CD1c-positive myeloid dendritic cell (primary cell): ENCODE measurements around the gene MS4A18.
"Not testable (repeated sequence)": the region's sequence is repeated elsewhere in the genome, so short reads cannot be mapped to it uniquely, and the experiment has no call there.

Experiments used
- DNase-seq: peaks from one replicate; pipeline ENCODE4 v3.0.0-alpha.2; 2016; ENCODE audit errors: extremely low spot score

MS4A18 gene

DNA sequence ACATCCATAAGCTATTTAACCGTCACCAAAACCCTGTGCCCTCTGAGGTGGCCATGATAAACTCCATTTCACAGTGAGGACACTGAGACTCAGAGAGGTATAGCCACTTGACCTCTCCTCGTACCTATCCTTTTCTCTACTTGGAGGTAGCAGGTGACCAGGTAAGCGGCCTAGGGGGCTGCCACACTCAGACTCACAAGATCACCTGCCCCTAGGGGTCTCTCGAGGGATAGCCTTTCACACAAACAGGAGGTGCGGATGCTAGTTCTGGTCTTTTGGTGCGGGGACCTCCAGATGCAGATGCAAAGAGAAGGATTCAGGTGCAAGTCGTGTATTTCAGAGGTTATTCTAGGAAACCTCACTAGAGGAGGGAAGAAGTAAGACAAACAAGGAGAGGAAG is 14.6 kb downstream of the MS4A18 start:
- no peak for DNase-seq

DNA sequence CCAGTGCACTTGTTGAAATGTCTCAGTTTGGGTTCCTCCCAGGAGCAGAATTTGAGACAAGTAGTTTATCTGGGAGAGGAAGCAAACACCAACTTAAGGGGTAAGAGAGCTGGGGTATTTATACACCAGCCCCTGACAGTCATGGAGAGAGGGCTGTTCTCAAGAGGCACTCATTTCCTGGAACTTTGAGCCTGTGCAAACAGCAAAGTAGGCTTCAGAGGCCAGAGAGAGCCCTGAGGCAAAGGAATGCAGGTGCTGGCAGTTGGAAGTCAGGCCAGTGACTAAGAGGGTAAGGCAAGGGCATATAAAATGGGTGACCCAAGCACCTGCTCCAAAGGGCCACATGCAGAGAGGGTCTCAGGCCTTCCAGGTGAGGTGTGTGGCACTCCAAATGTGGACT is 16.1 kb downstream of the MS4A18 start:
- no peak for DNase-seq

DNA sequence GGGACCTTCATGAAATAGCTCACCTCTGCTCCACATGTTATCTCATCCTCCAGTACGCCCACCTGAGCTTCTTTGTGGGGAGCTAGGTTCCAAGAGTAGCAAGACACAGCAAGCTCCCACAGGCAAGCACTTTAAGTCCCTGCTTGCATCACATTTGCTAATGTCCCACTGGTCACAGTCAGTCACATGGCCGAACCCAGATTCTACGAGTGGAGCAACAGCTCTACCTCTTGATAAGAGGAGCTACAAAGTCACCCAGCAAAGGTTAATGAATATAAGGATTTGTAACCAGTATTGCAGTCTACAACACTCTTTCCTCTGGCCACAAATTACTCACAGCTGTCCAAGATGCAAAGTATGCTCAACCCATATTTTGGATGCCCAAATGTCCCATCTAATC is 16.9 kb downstream of the MS4A18 start:
- no peak for DNase-seq

DNA sequence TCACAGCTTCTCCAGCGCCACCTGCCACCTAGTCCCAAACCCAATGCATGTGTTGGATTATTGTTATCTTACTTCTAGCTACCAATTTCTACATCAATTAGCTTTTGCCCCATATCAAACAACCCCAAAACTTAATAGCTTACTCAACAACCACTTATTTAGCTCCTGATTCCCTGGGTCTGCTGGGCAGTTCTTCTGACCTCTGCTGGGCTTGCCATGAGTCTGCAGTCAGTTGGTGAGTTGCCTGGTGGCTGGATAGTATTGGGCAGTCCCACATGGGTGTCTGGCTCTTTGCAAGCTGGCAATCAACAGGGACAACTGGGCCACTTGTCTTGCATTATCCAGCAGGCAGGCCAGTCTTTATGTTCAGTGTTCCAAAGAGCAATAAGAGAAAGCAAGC is 18.5 kb downstream of the MS4A18 start:
- DNase-seq, result no peak

DNA sequence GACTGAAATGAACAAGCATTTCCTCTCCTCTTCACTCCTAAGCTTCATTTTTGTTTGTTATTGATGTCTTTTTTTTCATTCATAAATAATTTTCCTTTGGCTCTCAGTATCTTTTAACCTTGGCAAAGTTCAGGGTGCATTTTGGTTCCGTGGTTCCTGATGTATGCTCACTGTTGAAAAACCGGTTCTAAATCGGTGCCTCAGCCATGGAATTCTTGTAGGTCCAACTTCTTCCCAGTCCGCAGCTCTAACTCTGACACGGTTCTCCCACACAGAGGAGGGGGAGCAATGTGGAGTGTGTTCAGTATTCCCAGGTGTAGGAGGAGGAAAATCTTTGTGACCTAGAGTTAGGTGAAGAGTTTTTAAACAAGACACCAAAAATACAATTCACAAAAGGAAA is 19.6 kb downstream of the MS4A18 start:
- no peak for DNase-seq

DNA sequence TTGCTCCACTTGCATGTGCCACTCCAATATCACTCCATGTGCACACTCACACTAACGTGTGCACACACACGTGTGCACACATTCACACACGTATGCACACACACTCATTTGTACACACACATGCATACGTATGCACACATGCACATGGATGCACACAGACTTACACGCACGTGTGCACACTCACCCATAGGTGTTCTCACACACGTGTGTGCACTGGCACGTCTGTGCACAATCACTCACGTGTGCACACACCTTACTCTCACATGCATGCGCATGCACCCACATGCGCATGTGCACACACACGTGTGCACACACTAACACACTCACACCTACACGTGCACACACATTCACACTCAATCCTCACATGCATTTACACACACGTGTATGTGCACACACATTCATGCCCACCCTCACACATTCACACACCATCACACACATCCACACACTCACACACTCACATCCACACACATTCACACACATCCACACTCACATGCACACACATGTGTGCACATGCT is 22.9 kb downstream of the MS4A18 start:
- DNase-seq, result no peak

DNA sequence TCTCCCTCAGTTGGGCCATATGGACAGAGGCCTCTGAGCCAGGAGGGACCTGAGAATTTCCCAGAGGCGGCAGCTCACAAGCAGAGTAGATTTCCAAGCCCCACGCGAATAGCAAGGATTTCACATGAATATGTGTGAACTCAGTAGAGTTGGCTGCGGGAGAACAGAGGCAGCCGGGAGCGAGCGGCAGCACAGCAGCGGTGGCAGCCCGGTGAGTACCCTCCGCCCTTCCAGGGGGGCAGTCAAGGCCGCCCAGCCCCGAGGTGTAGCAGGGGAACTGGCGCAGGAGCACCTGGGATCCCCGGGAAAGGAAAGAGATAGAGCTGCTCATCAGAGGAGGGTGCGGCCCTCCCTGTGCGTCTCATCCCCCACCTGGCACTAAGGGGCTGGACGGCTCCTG is 23.7 kb downstream of the MS4A18 start:
- no peak for DNase-seq

DNA sequence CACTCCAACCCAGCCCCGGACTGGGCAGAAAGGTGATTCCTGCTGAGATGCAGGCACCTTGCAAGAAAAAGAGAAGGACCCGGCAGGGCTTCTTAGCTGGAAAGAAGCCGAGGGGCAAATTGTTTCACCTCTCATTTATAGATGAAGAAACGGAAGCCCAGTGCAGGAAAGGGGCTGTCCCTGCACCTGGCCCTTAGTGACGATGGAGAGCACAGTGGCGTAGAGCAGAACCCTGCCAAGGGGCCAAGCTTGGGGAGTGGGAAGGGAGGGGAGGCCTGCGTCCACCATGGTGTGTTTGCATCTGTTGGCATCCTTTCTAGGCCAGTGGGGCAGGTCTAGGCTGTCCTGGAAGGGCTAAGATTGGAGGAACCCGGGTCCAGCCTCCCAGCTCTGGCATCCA is 24.3 kb downstream of the MS4A18 start:
- no peak for DNase-seq

DNA sequence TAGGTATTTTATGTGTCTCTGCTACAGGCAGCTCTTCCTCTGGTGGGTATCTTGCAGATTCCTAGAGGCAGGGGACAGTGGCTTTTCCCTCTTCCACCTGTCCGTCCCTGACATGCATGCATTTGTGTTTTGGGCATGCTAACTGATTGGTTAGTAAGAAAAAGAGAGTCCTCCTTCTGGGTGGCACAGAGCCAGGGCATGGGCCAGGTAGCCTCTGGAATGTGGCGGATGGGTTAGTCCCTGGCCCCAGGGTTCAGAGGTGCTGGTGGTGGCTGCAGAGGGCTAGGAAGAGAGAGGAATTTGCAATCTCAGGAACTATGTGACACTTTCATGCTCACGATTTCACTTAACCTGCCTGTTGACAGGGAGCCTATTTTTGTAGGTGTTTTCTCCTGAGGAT is 26.4 kb downstream of the MS4A18 start:
- no peak for DNase-seq

DNA sequence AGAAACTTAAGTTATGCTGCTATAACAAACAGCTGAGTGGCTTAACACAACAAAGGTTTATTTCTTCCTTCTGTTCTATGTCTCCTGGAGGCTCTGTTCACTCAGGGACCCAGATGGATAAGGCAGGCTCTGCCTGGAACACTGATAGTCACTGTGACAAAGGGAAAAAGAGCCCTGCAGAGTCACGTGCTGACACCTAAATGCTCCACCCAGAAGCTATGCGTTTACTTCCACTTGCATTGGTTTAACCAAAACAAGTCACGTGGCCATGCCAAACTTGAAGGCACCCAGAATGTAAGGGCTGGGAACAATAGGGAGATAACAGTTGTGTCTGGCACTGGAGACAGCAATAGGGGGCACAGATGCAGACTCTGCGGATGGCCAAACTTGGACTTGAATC is 28.8 kb downstream of the MS4A18 start:
- no peak for DNase-seq

DNA sequence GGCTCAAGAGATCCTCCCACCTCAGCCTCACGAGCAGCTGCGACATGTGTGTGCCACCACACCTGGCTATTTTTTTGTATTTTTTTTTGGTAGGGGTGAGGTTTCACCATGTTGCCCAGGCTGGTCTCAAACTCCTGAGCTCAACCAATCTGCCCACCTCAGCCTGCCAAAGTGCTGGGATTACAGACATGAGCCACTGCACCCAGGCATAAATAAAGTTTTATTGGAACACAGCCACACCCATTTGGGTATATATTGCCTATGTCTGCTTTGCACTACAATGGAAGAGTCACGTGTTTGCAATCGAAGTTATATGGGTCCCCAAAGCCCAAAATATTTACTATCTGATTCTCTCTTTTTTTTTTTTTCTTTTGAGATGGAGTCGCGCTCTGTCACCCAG is 30.4 kb downstream of the MS4A18 start:
- no peak for DNase-seq

DNA sequence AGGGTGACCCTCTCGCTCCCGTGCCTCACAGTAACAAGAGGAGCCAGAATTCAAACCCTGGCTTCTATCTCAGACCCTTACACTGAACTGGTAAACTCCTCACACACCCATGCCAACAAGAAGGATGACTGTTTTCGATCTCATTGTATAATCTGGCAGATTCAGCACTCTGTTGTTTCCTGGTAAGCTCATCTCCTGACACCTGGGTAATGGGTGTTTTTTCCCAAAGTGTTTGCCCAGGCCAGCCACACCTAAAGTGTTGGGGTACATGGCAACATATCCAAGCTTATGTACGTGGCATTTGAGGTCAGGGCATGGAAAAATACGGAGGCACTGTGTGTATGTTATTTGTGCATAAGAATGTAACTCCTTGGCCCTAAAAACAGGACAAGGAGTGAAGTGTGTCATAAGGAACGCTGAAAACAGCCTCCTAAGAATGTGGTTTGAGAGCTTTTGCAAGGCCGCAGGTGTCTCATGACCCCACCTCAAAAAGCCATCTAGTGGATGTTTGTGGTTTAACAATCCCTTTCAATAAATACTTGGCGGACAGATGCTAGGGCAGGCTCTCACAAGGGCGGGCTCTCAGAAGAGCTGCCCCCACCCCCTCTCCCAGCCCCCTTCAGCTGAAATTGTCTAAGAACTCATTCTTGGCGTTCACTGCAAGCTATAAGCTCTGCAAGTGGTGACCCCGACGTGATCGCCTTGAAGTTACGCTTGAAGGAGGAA is 31.9 kb downstream of the MS4A18 start, which contains the start of gene MS4A15:
Gene MS4A15 (plus strand): TSS at position 561 of the 726 bp plus-strand sequence. CDS start 6,867 bp downstream, outside the sequence.
- DNase-seq, result peak; percentile 19

DNA sequence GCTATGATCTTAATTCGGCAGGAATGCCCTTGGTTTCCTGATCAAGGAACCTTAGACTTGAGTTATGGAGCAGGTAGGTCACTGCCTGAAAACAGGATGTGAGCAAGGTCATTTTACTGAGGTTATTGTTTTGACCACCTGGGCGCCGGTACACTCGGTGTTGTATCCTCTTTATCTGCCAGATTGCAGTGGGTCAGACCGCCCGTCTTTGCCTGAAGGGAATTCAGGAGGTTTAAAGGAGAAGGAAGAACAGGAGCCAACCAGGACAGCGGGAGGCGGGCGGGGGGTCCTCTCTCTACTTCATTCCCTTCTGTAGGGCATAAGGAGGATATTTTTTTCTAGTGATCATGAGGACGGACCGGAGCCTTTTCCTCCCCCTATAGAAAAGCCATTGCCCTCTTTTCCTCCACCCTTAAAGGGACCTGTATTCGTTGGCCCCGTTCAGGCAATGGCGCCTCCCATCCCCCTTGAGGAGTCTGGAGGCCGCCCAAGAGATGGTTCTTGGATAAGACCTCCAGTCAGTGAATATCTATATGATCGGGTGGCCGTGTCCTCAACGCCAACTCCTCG is 32.8 kb downstream of the MS4A18 start:
- no peak for DNase-seq

DNA sequence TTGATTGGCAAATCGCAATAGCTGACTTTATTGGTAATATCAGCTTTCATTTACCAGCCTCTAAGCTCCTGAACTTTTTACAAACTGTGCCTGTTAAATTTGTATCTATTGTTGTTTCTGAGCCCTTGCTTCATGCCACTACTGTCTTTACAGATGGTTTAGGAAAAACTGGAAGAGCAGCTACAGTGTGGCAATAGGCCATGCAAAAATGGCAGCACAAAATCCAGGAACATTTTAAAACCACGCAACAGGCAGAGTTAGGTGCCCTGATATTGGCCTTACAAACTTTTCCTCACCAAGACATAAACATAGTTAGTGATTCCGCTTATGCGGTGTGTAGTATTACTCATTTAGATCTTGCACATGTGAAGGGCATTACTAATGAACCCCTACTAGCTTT is 34.2 kb downstream of the MS4A18 start:
- not testable (repeated sequence) for DNase-seq

DNA sequence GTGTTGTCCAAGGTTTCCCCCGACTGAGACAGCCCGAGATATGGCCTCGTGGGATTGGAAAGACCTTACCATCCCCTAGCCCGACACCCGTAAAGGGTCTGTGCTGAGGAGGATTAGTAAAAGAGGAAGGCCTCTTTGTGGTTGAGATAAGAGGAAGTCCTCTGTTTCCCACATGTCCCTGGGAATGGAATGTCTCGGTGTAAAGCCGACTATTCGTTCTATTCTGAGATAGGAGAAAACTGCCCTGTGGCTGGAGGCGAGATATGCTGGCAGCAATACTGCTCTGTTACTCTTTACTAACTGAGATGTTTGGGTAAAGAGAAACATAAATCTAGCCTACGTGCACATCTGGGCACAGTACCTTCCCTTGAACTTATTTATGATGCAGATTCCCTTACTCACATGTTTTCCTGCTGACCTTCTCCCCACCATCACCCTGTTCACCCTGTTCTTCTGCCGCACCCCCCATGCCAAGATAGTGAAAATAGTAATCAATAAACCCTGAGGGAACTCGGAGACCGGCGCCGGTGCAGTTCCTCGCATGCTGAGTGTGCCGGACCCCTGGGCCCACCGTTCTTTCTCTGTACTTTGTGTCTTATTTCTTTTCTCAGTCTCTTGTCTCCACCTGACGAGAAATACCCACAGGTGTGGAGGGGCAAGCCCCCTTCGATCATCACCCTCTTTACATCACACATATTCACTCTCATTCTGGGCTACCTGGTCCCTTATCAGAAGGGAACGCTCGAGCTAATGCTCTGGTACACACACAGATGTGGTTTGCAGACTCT is 35.1 kb downstream of the MS4A18 start:
- DNase-seq, result peak; percentile 48

DNA sequence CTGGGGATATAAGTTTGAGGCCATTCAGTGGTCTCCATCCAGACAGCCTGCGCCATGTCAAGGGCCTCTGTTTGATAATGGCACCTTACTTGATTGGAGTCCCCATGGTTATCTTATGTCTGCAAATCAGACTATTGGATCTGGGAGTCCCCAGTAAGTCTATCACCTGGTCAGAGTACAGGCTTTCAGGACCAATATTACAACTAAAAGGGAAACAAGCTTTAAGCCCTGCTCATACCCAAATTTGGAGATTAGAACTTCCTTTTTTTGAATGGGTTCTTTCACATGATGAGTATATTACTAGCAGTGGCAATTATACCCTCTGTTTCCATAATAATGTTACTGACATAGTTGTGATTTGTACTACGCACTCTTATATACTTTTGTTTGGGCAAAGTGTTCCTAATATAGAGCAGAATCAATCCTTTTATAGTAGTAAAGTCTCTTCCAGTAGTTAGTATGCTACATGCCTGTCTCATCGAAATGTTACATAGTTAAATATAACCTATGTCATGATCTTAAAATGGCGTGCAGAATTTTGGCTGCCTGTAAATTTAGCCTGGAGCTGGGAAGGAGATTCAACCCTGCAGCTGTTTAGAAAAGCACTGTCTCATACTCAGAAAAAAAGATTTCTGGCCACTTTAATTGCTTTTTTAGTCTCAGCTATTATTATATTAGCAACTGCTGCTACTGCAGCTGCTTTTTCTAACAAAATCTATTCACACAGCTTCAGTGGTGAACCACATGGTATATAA is 37.1 kb downstream of the MS4A18 start:
- peak; percentile 11 for DNase-seq

DNA sequence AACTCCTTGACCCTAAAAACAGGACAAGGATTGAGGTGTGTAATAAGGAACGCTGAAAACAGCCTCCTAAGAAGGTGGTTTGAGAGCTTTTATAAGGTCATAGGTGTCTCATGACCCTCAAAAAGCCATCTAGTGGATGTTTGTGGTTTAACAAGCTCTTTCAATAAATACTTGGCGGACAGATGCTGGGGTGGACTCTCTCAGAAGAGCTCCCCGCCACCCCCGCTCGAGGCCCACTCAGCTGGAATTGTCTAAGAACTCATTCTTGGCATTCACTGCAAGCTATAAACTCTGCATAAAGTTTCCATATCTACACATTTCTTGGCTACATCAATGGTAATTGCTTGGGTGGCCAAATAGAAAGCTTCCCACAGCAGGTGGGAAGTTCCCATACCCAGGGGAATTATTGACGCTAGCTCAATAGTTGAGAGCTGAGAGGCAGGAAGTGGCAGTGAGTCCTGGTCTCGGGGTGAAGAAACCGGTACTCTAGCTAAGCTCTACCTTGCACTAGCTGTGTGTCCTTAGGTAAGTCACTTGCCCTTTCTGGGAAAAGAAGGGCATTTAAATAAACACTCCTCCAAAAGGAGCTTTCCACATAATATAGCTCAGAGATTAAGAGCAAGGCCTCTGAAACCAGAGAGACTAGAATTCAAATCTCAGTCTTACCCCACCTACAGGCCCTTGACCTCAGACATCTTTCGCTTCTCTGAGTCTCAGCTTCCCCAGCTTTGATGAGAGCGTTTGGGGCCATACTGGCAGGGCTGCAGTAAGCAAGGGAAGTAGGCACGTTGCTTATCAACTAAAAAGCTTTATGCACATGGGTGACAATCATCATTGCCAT is 38.6 kb downstream of the MS4A18 start:
- no peak for DNase-seq

DNA sequence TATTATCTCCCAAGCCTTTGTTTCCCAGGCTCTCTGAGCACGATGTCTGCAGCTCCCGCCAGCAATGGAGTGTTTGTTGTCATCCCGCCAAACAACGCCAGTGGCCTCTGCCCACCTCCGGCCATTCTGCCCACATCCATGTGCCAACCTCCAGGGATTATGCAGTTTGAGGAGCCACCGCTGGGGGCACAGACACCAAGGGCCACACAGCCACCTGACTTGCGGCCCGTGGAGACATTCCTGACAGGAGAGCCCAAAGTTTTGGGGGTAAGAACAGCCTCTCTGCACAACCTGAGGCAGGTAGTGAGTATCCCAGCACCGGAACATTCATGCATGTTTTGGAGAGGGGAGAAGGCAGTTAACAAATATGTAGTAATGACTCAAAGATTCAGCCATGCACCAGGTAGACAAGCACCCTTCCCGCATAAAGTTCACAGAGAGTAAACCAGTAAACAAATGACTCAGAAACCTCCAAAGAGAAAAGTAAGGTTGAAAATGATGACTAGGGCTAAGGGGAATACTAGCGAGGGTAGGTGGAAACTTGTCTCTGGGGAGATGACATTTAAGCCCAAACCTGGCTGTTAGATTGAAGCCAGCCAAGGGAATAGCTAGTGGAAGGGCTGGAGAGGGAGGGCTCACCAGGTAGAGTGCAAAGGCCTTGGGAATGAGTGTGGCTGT is 39.3 kb downstream of the MS4A18 start:
- no peak for DNase-seq

DNA sequence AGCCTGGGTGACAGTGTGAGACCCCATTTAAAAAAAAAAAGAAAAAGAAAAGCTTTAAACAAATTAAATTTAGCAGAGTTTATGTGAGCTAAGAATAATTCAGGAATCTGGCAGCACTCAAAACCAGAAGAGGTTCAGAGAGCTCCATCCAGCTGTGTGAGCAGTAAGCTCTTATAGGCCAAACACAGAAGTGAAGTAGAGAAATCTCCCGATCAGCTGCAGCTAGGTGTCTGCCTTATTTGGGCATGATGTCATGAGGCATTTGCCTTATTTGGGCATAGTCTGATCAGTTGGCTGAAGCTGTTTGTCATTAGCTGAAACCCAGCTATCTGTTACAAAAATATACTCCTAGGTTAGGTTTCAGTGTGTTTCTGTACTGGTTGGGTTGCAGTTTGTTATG is 40.4 kb downstream of the MS4A18 start:
- peak; percentile 2 for DNase-seq

DNA sequence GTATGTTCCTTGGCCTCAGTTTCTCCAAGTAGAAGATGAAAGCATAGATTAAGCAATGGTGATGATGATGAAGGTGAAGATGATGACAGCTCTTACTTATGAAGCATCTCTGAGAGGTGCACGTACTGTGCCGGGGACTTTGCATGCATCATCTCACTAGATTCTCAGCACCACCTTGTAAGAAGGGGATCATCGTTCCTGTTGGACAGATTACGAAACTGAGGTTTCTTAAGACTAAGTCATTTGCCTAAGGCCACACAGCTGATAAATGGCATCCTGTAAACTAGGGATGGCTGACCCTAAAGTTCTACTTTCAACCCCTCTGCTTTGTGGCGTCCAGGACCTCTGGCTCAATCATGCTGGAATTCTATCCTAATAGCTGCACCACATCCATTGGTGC is 40.8 kb downstream of the MS4A18 start:
- no peak for DNase-seq

DNA sequence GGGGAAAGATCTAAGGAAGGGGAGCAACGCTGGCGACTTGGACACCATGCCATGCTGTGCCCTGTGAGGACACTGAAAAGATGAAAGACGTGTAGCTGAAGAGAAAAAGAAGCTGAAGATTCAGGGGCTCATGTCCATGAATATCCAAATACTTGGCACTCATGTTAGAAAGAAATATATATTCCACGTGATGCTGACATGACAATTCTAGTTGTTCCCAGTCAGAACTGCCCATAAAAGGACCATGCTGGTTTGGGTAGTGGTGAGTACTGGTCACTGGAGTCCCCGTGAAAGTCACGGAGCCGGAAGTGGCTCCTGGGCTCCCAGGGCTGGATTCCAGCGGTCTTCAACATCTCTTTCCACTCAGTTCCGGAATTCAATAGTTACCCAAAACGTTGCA is 42.0 kb downstream of the MS4A18 start:
- no peak for DNase-seq
